Fibroblast of skin of left biceps (primary cell): ENCODE measurements around the gene SIGLEC14.

Source experiments
- DNase-seq, 2 experiments: peaks; one replicate each; pipeline ENCODE4 v3.0.0-alpha.2; 2013; ENCODE audit warnings: low read depth in 2 of 2

SIGLEC14 gene

DNA sequence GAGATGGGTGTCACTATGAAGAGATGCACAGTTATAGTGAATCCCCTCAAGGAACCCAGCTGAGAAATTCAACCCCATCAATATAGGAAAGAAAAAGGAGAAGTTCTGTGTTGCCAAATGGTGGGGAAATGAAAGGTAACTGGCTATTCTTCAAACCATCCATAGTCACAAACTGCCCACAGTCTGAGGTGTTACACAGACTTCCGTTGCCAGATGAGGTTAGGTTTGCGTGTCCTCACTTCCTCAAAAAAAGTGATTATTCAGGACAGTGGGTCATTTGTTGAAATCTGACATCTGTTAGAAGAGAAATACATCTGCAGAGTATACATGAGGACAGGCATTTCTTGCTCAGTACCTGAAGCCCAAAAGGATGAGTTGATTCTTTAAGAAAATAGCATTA lies 25.4 kb downstream of the SIGLEC14 start:
- DNase-seq: no peak

DNA sequence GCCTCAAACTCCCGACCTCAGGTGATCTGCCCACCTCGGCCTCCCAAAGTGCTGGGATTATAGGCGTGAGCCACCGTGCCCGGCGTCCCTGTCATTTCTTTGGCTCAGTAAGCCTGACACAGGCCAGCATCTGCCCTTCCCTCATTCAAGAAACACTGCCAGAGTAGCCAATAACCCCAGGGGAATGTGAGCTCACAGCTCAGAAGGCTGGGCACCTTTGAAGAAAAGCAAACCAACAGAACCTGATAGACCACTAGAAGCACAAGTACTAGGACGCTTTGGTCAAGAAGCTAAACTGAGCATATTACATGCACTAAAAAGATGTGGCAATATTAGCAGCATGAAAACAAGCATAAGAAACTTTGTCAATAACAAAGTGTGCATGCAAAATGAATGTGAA lies 30.6 kb downstream of the SIGLEC14 start:
- DNase-seq: no peak

DNA sequence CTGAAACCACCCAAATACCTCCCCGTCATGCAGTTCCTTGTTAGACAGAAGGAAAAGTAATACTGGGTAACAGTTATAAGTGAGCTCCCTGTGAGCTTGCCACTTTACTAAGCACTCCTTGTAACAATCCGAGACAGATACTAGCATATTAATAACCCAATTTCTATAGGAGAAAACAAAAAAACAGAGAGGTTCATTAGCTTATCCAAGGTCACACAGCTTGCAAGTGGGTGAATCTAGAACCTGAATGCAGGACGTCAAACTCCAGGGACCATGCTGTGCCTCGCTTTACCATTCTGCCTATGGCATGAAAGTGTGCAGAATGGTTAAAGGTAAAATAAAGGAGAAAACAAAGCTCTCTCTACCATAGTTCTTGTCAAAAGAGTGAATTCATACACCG lies 31.8 kb downstream of the SIGLEC14 start:
- DNase-seq: no peak

DNA sequence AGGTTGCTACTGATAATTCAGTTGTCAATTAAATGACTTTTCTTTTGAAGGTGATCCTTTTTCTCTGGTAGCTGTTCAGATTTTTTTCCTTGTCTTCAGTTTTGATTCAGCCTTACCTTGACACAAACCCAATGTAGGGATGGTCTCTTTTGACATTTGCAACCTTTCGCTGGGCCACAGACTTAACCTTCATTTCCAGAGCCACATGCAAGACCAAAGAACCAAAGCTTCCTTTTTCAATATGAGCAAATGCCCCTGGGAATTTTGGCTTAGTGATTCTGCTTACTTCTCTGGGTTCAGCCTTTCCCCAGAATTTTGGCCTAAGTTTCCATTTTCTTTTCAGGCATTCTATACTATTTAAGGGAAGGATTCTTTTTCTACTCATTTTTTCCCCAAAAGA lies 36.0 kb downstream of the SIGLEC14 start:
- DNase-seq: no peak

DNA sequence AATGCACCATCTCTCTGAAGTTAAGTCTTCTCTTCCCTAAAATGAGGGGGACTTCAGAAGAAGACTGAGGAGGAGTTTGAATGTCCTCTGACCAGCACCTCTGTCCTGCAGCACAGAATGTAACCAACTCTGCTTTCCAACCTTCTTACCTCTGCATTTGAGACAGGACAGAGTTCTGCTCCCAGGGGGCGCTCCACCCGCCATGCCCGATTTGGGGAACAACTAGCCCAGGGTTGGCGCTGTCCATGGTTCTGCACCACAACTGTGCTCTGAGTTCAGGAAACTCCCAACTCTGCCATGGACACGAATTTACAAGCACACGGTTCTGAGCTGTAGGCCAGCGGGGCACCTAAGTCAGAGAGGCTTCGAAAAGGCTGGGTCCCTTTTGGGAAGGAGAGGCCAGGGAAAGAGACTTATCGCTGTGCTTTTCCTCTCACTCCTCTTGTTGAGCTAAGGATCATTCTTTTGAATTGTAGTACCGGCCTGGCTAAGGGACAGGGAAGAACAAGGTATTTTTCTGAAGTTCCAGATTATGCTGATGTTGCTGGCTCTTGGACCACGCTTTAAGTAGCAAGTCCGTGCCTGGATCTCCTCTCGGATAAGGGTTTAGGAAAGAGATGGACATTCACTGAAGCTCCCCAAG lies 38.6 kb downstream of the SIGLEC14 start:
- DNase-seq: peak; percentile 17

DNA sequence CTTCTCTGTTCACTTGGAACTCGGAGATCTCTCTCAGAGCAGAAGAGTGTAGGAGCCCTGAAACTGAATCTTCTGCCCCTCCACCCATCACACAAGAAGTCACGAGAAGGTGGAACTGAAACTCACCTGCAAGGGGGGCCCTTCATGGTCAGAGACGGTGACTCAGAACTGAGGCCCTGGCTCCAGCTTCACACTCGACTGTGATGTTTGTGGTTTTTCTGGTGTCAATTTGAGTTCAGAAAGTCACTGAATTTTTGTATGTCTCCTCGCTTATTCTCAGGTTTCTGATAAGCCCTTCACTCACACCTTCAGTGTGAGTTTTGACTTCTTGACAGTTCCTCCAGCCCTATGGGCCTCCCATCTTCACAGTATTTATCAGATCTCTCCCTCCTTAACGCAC lies 39.5 kb downstream of the SIGLEC14 start:
- DNase-seq: no peak

DNA sequence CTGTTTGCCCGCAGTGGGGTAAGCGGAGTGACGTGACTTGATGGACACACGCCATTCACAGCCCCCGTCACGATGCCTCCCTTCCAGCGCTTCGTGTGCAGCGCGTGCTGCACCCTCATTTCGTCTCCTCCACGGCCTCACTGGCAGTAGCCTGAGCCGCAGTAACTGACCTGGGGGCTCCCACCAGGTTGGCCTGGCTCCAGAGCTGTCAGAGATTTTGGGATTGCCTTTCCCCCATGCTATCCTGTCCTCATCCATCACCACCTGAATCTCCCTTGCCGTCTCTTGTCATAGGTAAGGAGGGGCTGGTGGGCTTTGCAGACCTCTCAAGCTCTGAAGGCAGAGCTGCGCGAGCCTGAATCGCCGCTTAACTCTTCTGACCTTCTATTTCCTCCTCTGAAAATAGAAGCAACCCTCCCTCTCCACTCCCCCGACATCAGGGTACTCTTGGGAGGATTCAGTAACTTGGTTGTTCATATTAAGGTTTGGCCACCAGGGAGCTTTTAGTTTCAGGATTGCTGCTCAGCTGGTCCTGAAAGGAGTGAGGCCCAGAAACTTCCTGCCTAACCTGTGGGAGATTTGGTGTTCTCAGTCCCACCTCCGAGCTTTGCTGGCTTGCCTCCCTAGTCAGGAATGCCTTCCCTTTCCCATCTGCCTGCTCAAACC lies 44.3 kb downstream of the SIGLEC14 start:
- no peak for DNase-seq

DNA sequence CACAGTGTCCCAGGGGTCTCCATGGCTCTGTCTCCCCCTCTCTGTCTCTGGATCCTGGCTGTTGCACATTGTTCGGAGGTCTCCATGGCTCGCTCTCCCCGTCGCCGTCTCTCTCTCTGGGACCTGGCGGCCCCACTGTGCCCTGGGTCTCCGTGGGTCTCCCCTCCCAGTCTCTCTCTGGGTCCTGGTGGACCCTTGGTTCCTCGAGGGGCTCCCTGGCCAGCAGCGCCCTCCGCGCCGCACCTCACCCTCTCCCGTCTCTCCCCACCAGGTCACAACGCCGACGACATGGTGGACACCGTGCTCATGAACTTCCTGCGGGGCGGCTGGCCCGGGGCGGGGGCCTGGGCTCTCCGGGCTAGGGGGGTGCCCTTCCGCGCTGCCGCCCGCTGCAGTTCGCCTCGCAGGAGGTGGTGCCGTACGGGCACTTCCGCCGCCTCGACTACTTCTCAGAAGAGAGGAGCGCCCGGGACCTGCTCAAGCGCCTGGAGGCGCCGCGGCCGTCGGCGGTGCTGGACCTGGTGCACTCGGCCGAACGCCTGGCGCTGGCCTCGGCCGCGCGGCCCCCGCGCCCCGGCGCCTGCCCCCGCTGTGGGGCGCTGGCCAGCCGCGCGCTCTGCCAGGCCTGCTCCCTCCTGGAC lies 45.6 kb downstream of the SIGLEC14 start:
- DNase-seq: no peak

DNA sequence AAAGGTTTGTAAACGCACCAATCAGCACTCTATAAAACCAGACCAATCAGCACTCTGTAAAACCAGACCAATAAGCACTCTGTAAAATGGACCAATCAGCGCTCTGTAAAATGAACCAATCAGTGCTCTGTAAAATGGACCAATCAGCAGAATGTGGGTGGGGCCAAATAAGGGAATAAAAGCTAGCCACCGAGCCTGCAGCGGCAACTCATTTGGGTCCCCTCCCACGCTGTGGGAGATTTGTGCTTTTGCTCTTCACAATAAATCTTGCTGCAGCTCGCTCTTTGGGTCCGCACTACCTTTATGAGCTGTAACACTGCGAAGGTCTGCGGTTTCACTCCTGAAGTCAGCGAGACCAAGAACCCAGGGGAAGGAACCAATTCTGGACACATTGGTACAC lies 47.5 kb downstream of the SIGLEC14 start:
- DNase-seq: no peak

DNA sequence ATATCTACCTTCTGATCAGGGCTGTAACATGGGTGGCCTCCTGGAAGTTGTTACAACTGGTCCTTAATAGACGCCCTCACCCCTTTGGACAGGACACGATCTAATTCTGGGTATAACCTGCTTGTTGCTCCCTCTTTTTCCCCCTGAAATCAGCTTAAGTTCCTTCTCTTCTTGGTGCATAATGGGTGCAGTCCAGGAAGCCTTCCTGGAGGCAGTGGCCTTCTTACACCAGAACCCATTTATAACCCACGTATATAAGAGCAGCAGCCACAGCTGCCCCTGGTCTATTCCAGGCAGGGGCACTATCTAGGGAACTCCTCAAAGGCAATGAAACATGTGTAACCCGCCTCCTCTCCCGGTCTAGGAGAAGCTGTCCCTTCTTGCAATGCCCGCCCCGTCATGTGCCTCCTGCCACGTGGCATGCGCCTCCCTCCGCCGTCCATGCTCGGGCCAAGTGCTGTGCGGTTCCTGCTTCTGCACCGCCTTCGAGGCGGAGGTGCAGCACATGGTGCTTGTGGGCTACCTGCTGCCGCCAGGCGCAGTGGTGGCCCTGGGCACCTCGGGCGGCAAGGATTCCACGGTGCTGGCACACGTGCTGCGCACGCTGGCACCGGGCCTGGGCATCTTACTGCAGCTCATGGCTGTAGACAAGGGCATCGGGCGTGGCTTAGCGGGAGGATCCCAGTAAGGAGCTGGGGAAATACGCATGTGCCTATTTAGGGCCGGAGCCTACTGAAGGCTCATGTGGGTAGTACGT lies 48.3 kb downstream of the SIGLEC14 start:
- no peak for DNase-seq

DNA sequence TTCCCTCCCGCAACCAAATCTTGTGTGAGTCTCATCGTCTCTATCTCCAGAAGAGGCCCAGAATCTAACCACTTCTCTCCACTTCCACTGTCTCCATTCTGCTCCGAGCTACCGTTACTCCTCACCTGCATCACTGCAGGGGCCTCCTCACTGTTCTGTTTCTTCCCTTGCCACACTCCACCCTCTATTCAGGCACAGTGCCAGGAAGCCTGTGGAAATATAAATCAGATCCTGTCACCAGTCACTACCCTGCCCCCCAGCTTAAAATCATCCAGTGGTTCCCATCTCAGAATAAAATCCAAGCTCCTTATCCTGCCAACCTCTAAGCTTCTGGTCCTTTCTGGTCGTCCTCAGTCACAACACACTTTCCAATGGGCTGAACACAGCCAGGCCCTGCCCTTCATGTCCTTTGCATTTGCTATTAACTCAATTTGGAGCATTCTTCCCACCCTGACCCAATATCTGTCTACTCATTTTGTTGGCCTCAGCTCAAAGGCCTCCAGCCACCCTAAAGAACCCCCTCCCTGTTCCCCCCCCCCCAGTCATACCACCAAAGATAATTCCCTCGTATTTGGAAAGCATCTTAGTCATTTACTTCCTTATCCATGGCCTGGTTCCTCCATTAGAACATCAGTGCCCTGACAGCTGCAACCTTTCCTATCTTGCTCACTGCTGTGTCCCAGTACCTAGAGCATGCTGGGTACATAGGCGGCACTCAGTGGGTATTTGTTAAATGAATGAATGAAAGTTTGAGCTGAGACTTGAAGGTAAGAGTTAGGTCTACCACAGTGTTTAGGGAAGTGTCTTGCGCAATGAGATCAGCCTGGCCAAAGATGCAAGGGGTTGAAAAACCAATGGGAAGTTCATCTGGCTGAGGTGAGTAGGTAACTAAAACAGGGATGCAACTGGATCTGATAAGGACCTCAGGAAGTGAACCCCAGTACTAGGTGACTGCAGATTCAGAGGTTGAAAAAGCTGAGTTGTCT lies 51.1 kb downstream of the SIGLEC14 start:
- no peak for DNase-seq

DNA sequence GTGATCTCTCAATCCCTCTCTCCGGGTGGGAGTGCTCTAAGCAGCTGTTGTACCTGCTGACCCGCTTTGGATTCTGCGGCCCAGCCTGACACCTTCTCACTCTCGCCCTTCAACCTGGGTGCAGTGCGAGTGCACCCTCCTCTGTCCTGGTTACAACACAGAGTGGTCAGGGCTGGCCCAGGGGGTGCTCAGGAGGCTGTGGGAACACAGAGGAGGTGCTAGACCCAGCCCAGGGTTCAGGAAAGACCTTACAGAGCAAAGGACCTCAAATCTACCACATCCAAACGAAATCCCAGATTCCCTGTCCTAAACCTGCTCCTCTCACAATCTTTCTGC lies 51.9 kb downstream of the SIGLEC14 start:
- no peak for DNase-seq

DNA sequence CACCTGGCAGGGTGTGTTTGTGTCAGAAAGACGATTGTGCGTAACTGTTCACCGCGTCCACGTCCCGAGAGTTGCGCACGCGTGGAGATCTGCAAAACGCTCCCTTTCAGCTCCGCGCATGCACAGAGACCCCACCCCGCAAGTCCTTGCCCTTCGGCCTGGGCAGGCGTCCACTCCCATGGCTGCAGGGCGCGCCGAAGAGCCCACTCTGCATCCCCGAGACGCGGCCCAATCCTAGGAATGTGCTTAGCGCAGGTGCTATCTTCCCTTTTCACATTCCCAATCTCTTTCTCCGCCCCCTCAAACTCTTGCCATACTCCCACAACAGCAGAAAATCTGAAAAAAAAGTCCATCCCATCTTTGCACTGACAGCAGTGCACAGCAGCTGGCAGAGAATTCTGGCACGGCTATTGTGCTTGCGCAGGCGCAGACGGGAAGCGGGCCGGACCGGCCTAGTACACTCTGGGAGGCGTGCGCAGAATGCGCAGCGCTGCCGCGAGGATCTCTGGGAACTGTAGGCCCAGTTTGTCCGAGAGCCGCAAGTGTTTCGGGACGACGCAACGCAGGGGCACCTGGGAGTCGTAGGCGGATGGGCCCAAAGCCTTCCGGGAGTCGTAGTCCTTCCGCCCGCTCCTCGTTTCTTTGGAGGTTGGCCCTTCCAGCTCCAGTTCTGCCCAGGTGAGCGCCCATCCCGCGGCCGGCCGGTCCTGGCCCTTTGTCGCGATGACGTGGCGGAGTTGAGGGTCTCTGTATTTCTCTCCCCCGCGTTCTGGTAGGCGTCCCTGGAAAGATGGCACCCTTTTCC lies 52.5 kb downstream of the SIGLEC14 start:
- peak; percentile 89 to 90 for DNase-seq

DNA sequence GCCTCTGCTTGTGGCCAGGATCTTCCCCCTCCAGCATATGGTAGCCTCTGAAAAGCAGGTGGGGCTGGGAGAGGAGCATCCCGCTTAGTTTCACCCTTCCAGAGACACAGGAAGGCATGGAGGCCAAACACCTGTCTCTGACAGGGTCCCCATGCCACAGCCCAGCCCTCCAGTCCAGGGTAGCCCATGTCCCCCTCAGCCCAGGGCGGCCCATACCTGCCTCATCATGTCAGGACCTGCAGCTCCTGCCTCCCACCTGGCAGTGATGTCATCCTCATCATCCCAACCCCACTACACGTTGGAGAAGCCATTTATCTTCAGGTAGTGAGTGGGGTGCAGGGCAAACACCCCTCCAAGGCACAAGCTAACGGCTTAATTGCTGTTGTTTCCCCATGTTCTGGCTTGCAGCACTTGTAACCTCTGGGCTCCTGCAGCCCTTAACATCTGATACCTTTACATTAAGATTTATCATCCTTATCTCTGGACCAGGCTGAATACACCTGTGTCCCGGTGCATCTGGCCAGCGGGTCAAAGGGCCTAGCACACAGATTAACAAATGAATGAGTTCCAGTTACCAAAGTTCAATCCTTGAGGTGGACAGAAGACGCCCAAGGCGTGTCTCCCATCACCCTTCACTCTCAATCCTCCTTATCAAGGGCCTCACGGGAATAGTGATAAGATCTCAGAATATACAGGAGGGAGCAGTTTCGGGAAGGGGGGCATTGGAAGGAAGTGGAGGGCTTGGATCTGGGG lies 53.3 kb downstream of the SIGLEC14 start:
- DNase-seq: no peak
